Right renal pelvis (tissue), 4 donors: ENCODE data around the gene GPAT3. TPM values are rescaled to one million over a fixed set of nuclear protein-coding genes. Genes with fewer than 3 reads are reported as not detected.
"Not testable (repeated sequence)": the region's sequence is repeated elsewhere in the genome, so short reads cannot be mapped to it uniquely, and the experiment has no call there.

ENCODE experiments used
- DNase-seq, 4 donors: peaks; one replicate each; pipeline ENCODE4 v3.0.0-alpha.2; 2013; ENCODE audit warnings: low read depth in 4 of 4, low spot score in 3 of 4, missing footprints in 1 of 4
- polyA plus RNA-seq, 4 donors: library from polyadenylated mRNA; unstranded; fragments of 120-200 nt; gene quantifications; one replicate each; pipeline ENCODE4 v1.2.1, GENCODE V29; 2013; ENCODE audit not compliant: insufficient read length in 4 of 4

The GPAT3 gene
- 10 to 100 TPM; 17.4 to 24.1 (median 20.8) TPM for polyA plus RNA-seq

DNA sequence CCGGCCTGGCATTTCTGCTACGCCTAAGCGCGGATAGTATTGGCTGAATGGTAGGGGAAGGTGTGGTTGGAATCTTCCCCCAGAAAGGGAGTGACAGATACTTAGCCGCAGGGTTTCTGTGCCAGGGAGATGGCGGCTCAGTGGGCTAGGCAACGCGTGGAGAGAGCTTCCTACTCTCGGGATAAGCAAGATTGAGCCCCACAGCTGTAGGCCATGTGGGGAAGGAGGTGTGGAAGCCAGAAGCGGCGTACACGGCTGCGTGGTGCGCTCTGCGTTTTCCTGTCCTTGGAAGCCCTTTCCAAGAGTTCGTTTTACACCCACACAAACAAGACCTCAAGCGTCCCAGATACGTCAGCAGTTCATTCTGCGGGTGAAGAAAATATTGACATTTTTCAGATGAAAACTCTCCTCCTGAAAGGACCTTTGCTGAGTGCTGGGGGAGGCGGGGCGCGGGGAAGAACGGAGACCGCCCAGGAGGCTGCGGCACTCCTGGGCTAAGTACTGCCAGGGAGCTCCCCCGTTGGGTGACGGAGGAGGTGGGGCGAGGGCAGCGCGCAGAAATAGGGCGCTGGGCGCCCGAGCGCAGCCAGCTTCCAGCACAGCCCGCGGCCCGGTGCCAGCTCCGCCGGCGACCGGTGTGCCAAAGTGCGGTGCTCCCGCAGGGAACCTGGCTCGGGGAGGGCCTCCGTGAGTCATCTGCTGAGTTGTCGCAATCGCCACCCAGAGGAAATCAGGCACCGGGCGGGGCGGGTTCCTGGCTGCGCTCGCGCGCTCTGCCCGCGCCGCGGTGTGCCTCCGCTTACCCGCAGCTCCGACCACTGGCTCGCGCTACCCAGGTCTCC, at the start of gene GPAT3:
Gene GPAT3 (plus strand): TSS at position 589 of the 842 bp plus-strand sequence. CDS start 515 bp downstream, outside the sequence.
- DNase-seq = peak in 1 of 4 donors; percentile 34

DNA sequence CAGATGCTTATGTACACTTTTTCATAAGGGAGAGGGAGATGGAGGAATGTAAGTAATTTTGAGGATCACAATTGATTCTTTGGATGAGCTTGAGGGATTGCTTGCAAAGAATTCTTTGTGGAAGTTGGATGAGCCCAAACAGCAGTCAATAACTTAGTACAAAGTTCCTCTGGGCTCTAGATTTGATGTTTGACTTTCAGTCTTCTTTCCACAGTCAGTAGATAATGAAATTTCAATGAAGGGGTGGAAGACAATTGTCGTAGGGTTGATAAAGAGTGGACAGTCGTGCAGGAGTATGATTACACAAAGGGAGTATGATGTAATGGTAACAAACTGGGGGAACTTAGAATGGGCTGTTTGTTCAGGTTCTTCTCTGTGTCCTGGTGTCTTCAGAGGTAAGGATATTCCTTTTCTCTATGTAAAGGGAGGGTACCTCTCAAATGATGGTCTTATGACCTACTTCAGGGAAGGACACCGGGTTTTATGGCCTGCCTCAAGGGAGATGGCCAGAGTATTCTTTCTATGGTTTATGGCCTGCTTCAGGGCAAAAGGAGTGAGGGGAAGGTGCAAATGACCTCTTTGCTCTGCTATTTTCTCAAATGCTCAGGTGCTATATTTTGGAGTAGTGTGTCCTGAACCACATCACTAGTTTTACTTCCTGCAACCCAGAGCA, 49.3 kb upstream of the GPAT3 start:
- no peak for DNase-seq

DNA sequence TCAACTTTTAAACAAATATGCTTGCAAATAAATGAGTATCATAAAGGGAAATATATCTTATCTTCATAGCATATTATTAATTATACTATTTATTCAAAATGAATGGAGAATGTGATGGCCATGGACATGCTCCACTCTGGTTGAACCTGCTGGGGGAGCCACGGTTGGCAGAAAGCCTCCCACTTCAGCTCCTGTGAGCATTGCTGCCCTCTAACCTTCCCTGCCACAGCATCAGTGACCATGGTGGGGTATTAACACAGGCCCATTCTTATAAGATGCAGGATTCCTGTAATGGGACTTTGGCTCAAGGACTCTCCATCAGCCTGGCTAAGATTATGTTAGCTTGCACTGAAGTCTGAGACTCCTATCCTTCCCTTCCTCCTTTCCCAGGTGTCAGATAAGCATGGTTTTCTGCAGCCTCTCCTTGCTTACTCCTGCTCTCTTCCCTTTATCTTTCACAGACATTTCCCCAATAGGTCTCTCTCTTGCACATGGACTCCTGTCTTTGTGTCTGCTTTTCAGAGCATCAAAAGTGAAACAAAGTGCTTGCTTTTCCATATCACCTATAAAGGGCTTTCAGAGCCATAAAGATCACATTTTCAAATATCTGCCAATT, 46.1 kb upstream of the GPAT3 start:
- DNase-seq = no peak

DNA sequence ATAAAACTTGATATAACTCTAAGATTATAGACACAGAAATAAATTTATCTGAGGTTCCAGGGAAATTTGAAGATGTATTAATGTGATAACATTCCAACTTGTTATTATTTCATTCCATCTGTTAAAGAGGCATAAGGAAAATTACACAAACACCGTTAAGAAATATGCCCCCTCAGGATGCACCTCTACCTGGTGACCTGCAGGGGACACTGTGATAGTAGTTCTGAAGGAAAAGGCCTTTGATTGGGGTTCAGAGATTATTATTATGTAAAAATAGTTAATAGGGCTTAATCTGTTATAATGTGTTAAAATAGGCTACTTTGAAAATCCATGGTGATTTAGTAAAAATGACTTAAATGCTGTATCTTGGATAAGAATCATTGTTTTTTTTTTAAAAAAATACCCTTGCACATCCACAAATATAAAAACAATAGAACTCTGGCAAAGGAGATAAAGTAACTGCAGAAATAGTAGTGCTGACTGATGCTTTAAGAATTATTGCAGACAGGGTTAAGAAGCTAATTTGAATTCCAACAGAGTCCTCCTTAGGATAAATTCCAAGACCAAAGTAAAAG, 44.9 kb upstream of the GPAT3 start:
- no peak for DNase-seq

DNA sequence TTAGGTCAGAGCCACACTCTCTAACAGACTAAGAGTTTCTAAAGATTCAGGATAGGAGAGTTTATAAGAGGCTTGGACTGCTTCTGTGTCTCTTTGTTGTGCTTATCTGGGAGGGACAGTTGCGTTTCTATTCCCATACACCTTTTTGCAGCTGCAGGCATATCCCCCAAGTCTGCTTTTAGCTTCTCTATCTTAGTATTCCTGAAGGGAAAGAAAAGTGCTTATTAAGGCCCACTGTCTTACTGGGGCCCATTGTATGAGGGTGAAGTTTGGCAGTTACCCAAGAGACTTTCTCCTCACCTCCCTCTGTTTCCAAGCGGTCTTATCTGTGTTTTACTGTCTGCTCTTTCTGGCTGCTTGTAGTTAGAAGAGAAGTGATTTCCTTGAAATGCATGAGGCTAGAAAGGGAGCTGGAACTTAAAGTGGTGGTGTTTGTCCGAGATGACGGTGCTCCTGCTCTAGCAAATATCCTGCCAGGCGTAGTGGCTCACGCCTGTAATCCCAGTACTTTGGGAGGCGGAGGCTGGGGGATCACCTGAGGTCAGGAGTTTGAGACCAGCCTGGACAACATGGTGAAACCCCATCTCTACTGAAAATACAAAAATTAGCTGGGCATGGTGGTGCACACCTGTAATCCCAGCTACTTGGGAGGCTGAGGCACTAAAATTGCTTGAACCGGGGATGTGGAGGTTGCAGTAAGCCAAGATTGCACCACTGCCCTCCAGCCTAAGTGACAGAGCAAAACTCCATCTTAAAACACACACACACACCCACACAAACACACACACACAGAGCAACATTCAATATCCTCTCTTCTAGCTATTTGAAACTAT, 39.6 kb upstream of the GPAT3 start:
- not testable (repeated sequence) for DNase-seq

DNA sequence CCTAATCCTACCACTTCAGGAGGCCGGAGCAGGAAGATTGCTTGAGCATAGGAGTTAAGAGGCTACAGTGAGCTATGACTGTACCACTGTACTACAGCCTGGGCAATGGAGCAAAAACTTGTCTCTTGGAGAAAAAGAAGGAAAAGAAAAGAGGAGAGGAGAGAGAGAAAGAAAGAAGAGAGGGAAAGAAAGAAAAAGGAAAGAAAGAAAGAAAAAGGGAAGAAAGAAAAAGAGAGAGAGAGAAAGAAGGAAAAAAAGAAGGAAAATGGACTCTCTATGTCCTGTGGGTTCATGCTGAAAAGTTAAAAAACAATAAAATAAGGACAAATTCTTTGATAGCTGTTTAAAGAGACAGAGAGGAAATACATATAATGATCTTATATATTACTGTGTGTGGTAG, 37.7 kb upstream of the GPAT3 start:
- no peak for DNase-seq

DNA sequence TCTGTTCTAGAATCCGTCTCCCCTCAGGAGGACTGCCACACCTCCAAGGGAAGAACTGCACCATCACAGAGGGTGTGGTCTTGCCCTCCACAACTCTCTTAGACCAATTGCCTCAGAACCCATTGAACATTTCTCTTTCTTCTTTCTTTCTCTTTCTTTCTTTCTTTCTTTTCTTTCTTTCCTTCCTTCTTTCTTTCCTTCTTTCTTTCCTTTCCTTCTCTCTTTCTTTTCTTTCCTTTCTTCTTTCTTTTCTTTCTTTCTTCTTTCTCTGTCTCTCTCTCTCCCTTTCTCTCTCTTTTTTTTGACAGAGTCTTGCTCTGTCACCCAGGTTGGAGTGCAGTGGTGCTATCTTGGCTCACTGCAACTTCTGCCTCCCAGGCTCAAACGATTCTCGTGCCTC, 34.2 kb upstream of the GPAT3 start:
- DNase-seq = not testable (repeated sequence)

DNA sequence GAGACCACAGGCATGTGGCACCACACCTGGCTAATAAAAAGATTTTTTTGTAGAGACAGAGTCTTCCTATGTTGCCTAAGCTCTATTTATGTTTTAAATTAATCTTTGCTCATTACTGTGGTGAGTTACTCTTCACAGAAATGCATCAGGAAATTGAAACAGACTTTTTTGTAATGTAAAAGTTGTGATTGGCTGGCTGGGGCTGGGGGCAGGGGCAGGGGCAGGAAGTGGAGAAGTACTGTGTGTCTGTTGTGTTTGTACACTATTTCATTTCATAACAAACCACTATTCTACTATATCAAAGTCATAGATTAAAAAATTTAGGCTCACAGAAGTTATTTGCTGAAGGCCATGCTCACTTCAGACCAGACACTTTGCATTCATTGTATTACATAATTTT, 31.9 kb upstream of the GPAT3 start:
- no peak for DNase-seq

DNA sequence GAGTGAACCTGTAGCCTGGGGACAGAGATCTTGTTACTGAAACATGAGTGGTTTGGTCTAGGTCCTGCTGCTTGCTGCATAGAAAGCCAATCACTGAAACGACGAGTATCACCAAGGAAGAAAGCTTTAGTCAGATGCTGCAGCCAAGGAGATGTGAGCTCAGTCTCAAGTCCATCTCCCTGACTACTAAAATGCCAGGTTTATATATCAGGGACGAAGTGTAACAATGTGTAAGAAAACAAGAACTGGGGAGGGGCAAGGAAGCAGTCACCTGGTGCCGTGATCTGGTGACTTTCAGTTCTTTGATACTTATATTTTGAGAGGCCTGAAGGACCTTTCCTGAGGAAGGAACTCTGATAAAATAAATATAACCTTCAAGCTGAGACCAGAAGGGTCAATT, 31.4 kb upstream of the GPAT3 start:
- no peak for DNase-seq

DNA sequence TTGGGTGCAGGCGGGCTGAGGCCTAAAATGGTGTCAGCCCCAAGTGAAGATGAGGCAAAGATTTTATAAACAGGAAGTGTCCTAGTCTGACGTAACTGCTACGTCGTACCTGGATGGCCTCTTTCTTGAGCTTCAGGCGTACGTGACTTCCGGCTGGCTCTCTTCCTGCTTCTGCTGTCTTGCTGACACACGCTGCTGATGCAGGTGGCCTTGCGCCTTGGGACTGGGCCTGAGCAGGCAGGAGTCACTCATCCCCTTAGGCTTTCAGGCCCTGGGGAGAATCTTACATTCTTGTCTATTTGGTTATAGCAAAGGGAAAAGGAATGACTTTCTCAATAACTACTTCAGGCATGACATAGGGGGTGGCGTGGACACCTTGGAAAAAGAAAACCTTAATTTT, 30.9 kb upstream of the GPAT3 start:
- DNase-seq = no peak

DNA sequence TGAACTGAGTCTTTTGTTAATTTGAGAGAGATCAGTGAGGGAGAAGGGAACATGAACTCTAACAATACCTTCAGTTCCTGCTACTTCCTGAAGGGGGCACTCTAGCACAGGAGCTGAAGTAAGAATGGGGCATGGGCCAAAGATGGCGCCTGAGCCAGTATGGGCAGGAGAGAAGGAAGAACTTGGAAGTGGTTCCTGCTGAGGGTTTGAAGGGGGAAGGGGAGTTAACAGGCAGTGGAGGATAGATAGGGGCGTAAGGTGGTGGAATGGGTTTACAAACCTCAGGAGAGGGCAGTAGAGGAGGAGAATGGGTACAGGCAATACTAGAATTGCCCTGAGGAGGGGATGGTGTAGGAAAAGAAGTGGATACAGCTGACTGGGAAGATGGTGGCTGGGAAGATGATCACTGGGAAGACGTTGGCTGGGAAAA, 26.7 kb upstream of the GPAT3 start:
- DNase-seq = not testable (repeated sequence)

DNA sequence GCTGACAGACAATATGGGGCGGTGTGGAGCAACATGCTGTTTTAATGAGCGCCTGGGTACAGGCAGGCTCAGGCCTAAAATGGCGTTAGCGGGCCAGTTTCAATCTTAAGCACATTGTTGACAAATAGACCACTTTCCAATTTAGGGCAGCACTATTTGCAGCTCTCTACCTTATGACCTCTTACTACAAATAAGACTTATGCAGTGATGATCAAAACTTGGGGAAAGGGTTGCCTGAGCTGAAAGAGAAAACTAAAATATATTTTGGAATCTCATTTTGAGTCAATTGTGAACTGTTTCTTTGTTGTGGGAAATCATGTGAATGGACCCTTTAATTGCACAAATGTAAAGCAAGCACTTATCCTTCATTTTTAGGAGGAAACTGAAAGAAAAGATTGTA, 25.5 kb upstream of the GPAT3 start:
- no peak for DNase-seq

DNA sequence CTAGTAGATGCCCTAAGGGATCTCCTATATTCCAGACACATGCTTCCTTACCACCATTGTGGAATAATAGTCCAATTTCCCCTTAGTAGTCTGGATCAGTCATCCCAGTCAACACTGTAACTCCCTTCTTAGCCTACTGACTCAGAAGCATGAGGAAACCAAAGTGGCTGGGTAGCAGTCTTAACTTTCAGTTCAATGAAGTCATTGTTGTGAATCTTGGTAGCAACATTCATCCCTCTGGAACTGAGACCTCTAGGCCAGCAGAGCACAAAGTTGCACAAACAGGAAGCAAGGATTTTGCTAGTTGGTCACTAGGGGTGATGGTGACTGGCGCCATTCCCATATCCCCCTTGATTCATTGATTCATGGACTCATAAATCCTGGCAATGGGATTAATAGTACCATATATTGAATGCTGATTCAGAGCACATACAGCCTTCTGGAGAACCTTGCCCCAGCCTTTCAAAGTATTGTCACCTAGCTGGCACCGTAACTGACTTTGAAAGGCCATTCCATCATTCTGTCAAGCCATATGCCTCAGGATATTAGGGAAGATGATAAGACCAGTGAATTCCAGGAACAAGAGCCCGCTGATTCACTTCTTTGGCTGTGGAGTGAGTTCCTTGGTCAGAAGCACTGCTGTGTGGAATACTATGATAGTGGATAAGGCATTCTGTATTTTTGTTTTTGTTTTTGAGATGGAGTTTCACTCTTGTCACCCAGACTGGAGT, 19.7 kb upstream of the GPAT3 start:
- no peak for DNase-seq

DNA sequence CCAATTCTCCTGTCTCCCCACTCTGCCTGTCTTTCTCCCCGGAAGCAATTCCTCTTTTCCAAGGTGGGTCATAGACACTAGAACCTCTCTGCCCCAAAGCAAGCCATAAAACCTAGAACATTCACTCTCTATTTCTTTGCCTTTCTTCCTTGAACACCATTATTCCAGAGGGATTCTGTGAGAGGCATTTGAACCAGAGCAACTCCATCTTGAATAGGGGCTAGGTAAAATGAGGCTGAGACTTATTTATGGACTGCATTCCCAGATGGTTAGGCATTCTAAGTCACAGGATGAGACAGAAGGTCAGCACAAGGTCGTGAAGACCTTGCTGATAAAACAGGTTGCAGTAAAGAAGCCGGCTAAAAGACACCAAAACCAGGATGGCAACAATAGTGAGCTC, 13.7 kb upstream of the GPAT3 start:
- DNase-seq = no peak

DNA sequence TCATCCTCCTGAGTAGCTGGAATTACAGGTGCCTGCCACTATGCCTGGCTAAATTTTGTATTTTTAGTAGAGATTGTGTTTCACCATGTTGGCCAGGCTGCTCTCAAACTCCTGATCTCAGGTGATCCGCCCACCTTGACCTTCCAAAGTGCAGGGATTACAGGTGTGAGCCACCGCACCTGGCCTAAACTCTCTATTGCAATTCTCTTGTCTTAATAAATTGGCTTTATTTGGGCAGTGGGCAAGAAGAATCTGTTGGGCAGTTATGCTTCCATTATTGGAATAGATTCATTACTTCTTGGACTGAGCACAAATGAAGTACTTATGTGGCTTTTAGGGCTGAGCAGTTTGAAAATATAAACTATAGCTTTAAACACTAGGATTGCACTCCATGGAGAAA, 8.2 kb upstream of the GPAT3 start:
- DNase-seq = no peak

DNA sequence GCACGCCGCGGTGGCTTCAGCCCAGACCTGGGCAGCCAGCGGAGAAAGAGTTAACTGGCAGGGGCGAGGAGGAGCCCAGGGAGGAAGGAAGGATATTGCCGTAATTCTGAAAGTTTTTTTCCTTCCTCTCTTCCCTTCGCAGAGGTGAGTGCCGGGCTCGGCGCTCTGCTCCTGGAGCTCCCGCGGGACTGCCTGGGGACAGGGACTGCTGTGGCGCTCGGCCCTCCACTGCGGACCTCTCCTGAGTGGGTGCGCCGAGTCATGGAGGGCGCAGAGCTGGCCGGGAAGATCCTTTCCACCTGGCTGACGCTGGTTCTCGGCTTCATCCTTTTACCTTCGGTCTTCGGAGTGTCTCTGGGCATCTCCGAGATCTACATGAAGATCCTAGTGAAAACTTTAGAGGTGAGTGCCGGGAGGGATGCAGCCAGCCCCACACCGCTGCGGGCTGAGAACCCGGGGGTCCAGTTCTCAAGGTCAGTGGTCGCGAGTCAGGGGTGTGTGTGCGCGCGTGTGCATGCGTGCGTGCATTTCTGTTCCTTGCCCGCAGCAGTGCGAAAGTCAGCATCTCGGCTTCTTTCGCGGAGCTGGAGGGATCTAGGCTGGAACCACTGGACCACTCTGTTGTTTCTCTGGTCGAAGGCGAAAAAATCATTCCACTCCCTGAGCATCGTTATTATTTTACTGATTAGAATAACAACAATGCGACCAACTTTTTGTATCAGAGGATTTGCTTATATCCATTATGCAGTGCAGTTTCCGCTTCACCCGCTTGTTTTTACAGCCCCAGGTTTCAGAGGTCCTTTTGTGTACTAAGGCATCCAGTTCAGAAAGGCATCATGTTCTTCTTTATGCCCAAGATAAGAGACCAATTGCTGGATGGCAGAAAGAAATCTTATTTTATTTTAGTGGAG, 709 bp downstream of the GPAT3 start:
- DNase-seq = no peak

DNA sequence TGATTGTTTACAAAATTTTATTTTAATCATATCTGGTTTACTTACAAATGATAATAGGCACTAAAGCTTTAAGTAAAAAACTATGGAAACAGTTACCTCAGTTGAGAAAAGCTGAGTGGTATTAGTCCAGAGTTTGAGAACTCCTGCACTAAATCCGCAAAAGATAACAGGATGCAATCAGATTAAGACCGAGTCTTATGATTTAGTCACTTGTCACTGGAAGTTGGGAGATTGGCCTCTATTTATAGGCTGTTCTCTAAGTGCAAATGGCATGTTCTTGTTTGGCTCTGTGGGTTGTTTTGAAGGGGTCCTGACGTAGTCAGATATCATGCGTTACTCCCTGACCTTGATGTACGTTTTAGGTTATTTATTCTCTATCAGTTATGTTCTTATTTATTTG, 6.3 kb downstream of the GPAT3 start:
- no peak for DNase-seq

DNA sequence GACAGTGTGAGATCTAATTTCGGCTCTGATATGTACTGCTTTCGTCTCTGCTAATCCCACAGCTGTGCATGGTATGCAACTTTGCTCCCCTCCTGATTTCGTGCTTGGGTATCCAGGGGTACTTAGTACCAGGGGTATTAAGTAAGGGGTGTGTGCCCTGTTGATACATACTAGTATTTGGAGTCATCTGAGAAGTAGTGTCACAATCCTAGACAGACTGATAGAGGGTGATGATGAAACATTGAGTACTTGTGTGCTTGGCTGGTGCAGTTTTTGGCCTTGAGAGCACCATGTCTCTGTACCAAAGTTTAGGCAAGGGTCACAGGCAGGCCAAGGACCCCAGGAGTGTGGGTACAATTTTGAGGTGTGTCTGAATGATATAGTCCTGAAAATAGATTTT, 10.9 kb downstream of the GPAT3 start:
- no peak for DNase-seq
